Iris pigment epithelial cell (primary cell): ENCODE results near the gene TAF4.
"Not testable (repeated sequence)": the region's sequence is repeated elsewhere in the genome, so short reads cannot be mapped to it uniquely, and the experiment has no call there.

Experiments
- DNase-seq: peaks from one replicate; pipeline ENCODE4 v3.0.0-alpha.2; 2011; ENCODE audit warnings: low read depth

The TAF4 gene

GRCh38 chr20:62058941-62059340 lies 6.7 kb downstream of the TAF4 start:
- no peak for DNase-seq

- DNase-seq: no peak
These were observed 8.7 kb downstream of the TAF4 start for GRCh38 chr20:62056975-62057374.

DNA sequence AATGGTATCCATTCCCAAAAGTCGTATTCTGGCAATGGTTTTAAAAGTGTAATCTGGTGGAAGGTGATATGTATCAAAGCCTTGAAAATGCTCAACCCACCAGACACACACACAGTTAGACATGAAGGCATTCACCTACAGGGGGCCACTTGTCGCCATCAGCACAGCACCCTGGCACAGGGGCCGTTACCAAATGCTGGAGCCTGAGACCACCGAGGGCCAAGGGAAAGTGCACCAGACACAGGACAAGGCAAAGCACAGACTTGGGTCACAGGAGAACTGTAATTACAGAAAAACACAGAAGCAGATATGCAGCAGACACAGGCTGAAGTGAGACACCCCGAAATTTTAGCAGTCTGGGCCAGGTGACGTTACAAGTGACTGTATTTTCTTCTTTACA lies 9.3 kb downstream of the TAF4 start:
- no peak for DNase-seq

GRCh38 chr20:62055862-62056115 lies 9.9 kb downstream of the TAF4 start:
- DNase-seq: not testable (repeated sequence)

DNA sequence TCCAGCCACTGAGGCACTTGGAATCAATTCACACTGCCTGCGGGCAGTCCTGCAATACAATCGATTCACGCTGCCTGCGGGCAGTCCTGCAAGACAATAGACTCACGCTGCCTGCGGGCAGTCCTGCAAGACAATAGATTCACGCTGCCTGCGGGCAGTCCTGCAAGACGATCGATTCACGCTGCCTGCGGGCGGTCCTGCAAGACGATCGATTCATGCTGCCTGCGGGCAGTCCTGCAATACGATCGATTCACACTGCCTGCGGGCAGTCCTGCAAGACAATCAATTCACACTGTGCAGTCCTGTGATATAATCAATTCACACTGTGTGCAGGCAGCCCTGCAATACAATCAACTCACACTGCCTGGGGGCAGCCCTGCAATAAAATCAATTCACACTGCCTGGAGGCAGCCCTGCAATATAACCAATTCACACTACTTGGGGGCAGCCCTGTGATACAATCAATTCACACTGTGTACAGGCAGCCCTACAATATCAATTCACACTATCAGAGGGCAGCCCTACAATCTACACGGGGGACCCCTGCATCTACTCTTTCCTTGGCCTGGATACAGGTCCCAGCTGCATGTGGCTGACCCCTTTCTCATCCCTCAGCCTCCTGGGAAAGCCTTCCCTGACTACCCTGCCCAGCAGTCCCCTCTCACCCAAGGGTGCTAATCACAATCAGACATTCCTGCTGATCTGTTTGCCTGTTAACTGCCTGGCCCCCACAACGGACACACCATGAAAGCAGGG lies 10.4 kb downstream of the TAF4 start:
- DNase-seq: no peak

DNA sequence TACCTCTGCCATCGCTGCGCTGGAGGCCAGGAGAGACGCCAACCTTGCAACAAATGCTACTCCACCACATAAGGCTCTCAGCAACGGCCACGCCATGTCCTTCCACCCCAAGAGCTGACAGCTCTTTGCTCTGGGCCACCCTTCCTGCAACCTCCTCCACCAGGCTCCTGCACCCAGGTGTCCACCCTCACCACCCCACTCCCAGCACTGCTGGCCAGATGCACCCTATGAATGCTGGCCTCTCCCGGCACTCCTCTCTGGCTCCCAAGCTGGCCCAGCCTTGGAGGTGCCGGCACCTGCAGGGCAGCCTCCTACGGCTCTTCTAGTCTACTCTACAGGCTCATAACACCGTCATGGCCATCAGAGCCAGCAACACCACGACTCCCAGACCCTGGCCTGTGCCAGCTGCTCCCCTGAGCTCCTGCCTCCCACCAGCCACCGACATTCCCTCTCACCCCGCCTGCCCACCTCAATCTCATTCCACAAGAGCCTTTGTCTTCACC lies 11.2 kb downstream of the TAF4 start:
- DNase-seq: no peak

DNA sequence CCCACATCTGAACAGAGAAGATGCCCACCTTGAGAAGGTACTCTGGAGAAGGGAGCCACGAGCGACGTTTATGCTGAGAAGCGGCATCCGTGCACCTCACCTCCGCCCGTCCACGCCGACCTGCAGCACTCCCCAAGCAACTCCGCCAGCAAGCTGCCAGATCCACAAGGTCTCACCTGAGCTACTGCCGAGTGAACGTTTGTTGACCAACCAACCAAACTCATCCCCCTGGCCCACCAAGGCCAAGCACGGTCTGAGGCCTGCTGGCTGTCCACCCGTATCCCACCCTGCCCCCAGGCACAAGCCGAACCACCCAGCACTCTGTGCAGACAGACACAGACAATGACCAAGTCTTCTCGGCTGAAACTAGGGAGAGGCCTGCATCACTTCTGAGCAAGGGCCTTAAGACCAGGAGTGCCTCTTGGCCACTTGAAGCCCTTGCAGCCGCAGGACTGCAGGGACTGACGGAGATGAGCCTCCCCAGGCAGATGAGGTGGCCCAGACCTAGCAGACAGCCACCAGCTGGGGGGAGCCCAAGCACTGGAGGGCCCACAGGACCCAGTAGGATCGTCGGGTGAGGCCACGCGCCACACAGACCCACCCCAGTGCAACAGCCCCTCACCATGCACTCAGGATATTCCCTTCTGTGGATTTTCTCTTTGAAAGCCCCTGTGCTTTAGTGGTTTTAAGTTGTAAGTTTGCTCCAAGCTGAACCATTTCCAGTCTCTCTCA lies 12.1 kb downstream of the TAF4 start:
- no peak for DNase-seq

DNA sequence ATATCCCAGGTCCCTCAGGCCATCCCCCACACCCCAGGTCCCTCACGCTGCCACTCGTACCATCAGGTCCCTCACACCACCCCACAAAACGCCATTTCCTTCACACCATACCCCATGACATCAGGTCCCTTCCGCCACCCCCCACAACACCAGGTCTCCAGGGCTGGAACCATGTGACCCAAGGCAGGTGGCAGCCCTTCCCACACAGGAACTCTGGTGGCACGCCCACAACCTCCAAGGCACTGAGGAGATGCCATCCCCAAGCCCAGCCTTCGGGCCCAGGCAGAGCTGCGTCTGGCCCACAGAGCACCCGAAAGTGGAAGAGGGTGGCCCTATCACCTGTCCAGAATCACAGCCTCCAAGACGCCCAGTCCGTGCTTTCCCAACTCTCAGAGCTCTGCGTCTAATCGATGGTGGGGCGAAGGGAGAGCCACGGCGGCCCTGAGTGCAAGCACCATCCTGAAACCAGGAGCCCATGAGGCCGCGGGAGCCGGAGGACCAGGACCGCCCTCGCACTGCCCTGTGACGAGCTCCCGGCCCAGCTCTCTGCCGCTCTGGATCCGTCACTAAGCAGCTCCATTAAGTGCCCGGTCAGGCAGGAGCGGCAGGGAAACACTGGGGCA lies 12.7 kb downstream of the TAF4 start:
- DNase-seq: no peak

DNA sequence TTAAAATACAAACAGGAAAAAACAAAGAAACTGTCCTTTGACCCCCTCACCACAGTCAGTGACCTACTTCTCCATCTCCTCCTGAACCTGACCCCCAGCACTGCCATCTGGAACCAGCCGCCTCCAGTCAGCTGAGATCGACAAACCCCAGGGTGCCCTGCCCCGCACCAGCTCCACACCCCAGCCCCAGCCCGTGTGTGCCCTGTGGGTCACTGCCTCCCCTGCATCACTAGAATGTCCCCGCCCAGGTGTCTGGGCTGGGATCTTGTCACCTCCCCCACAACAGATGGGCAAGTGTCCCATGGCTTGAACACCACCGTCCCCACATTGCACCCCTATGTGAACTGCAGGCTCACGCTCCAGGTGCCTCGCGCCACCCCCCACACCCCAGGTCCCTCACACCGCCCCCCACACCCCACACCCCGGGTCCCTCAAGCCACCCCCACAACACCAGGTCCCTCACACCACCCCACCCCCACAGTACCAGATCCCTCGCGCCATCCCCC lies 13.3 kb downstream of the TAF4 start:
- no peak for DNase-seq

- DNase-seq: no peak
These were observed 14.0 kb downstream of the TAF4 start for GRCh38 chr20:62051546-62052255.

- DNase-seq: no peak
These were observed 14.5 kb downstream of the TAF4 start for GRCh38 chr20:62051144-62051543.

DNA sequence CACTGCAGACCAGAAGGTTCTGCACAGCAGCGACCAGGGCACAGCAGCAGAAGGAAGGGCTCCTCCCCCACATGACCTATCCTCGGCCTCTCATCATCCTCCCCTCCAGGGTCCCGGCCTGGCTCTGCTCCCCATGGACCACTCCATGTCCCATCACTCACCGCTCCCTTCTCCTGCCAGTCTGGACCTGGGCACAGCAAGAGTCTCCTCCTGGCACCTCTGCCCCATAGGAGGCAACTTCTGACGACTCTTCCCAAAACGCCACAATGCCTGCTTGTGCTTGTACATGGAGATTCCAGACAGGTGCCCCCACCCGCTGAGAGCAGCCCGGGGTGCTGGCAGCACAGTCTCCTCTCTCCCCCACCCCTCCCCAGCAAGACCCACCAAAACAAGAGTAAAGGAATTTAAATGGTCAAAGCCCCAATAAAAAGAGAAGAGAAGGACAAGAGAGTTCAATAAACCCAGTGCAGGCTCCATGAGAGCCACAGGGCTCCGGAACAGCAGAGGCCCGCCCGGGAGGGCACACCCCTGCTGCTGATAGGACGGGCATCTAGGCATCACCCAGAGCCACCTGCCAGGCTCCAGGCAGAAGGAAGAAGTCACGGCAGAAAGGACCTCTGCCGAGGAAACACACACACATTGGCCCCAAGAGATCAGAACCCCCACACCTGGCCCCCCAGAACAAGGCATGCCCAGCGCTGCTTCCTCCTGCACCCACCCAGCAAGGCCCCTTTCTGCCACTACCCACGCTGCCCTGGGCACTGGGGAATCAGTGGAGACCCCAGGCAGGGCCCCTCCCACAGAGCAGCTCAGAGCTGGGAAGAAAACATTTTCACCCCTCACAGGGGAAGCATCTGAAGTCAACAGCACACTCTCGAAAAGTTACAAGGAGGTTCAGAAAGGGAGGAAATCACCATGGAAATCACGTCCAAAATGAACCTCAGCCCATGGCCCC lies 15.2 kb downstream of the TAF4 start:
- no peak for DNase-seq

DNA sequence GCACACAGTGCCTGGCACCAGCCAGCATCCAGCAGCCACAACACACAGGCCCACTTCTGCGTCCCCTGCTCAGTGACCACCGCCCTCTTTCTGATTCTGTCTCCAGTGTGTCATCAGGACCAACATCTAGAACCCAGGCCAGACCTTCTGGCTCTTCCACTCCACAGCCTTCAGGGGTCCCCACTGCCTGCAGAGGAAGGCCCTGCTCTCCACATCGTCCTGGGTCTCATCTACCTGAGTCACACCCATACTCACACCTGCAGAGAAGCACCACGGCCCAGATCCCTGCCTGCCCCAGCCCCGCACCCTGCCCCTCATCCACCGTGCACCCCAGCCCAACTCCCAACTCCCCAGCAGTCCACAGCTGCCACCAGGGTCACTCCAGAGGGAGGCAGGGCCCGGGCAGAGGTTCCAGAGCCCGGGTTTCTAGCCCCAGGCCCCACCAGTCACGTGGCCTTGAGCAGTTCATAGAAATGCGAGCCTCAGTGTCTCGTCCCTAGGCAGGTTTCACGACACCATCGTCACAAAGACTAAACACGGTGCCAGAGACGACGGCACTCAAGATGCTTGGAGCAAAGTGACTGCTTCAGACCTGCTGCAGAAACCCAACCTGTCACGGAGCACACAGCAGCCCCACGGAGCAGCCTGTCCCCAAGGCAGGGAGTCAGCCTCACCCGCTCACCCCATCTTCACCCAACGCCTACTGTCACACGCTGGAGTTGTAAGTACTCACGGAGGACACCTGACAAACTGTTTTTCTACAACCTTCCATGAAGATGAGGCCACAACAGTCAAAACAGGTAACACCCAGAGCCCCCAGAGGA lies 16.1 kb downstream of the TAF4 start:
- DNase-seq: no peak

DNA sequence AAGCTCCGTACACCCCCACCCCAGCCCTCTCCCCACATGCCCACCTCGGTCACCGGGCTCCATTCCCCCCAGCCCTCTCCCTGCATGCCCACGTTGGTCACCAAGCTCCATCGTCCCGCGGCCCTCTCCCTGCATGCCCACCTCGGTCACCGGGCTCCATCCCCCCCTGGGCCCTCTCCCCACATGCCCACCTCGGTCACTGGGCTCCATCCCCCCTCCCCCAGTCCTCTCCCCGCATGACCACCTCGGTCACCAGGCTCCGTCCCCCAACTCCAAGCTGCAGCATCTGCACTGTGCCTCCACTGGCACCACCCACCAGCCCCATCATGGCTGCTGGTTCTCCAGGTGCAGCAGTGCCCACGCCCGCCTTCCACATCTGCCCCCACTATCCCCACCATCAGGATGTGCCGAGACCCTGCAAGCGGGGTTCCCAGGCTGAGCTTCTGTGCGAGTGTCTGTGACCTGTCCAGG lies 16.8 kb downstream of the TAF4 start:
- no peak for DNase-seq

GRCh38 chr20:62048346-62048761 lies 17.3 kb downstream of the TAF4 start:
- no peak for DNase-seq

DNA sequence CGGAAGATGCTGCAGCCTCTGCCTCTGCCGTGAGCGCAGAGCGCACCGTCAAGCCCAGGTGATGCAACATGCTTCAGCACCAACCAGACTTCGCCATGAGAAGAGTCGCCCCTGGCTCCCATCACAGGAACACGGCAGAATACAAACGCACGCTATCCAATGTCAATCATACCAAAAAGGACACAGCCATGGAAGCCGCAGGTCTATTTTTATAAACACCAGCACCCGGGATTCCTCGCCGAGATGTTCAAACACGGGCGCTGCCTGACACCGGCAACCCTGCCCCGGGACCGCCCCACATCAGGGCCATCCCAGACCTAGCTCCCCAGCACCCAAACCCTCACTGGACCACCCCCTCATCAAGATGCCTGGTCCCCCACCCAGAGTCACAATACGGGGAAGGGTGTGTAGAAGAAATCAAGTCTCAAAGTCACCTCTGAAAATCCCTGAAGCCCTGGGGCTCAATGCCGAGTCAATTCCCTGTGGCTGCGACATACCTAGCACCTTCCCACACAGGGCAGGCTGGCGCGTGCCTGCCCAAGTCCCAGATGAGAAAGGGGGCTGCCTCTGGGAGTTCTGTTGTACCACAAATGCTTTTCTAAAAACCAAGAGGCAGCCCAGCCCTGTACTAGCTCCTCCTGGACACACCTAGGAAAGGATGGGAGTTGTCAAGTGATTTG lies 17.9 kb downstream of the TAF4 start:
- no peak for DNase-seq

- no peak for DNase-seq
These were observed 19.2 kb downstream of the TAF4 start for GRCh38 chr20:62046431-62046830.

GRCh38 chr20:62045529-62046285 lies 20.0 kb downstream of the TAF4 start:
- DNase-seq: no peak

GRCh38 chr20:62045118-62045517 lies 20.6 kb downstream of the TAF4 start:
- DNase-seq: no peak
